Mucosa of descending colon (tissue), 3 donors: Measurements from ENCODE around the gene UNC5C. TPM values are rescaled to one million over a fixed set of nuclear protein-coding genes. Genes with fewer than 3 reads are reported as not detected.

ENCODE experiments used
- ATAC-seq: fragments of 200-7000 bp; cut with Tn5 transposase; one replicate; pipeline ENCODE4 v1.9.1; 2020; ENCODE audit warnings: mild to moderate bottlenecking, moderate library complexity
- DNase-seq, 3 donors: peaks; one replicate each; pipeline ENCODE4 v3.0.0-alpha.2; 2020
- H3K36me3 ChIP-seq: fragments of 200-600 bp; one replicate; pipeline ENCODE4 v1.8.0; 2021; ENCODE audit warnings: low read depth, mild to moderate bottlenecking
- H3K4me1 ChIP-seq: fragments of 200-600 bp; one replicate; pipeline ENCODE4 v1.8.0; 2021; ENCODE audit warnings: low read depth, mild to moderate bottlenecking
- H3K4me3 ChIP-seq: fragments of 200-600 bp; one replicate; pipeline ENCODE4 v1.8.0; 2021; ENCODE audit warnings: mild to moderate bottlenecking
- H3K9me3 ChIP-seq: fragments of 200-600 bp; one replicate; pipeline ENCODE4 v1.8.0; 2021; ENCODE audit warnings: mild to moderate bottlenecking
- CTCF ChIP-seq: fragments of 200-600 bp; IDR thresholded peaks from one replicate; pipeline ENCODE4 v1.8.0; 2022; ENCODE audit warnings: antibody characterized with exemption, mild to moderate bottlenecking
- intact Hi-C, 2 donors: fragments of 100-400 bp; cut with DNase I in 1 of 2; cut with micrococcal nuclease in 1 of 2; formaldehyde crosslinking; loops; one replicate each; pipeline versions ENCODE4 v1.11.0 to v1.11.1; 2022; cut with DNase I, micrococcal nuclease
- total RNA-seq, 3 donors: library from RNA; stranded (reverse); fragmentation: NEBNext Ultra II Directional in 2 of 3; extraction: Animal tissue kit (Norgen Biotek cat#: 25700) in 2 of 3; gene quantifications; one replicate each; pipeline versions ENCODE4 v1.2.1 to v1.2.4, GENCODE V29; 2021 to 2023
- donor health status: DM: no; HTN: no; CAD: no; lungs with moderate emphysema.
- donor health status: DM: no; HTN: no; CAD: no.
- donor health status: DM: no; HTN: yes; CAD: no.

The UNC5C gene
- total RNA-seq, 3 donors from 2014 or later = 3.1 to 7.2 (median 4.6) TPM

- TF ChIP-seq CTCF = no peak
- no peaks in the 10 kb centered on the region for H3K36me3 ChIP-seq
- ATAC-seq = no peak
- DNase-seq = no peak
- H3K4me3 ChIP-seq = no peak overlapping the region
- H3K4me1 ChIP-seq = no peaks in the 10 kb centered on the region
- intact Hi-C loops = no loop called here
- H3K9me3 ChIP-seq = no peaks in the 10 kb centered on the region
Measured at GRCh38 chr4:95409127-95409526, 139.6 kb downstream of the UNC5C start.

DNA sequence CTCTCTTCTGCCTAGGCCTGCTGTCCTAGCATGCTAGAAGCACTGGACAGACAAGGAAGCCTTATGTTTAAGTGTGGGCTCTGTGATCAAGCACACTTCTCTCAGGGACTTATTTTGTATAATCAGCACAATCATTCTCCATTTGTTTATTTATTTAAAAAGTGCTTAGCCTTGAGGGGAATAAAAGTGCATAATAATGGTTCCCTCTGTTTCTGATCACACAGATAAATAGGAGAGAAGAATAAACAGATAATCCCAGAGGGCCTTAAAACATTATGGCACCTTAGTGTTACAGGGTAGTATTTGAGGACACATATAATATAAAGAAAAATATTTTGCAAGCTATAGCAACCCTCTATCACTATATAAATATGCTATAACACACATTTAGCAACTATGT is 146.5 kb downstream of the UNC5C start:
- intact Hi-C loops = no loop called here
- DNase-seq (no peak), ATAC-seq (no peak)
- H3K9me3 ChIP-seq = no peaks in the 10 kb centered on the region
- H3K4me3 ChIP-seq = no peak overlapping the region
- no peaks in the 10 kb centered on the region for H3K36me3 ChIP-seq
- TF ChIP-seq CTCF = no peak
- no peaks in the 10 kb centered on the region for H3K4me1 ChIP-seq

DNA sequence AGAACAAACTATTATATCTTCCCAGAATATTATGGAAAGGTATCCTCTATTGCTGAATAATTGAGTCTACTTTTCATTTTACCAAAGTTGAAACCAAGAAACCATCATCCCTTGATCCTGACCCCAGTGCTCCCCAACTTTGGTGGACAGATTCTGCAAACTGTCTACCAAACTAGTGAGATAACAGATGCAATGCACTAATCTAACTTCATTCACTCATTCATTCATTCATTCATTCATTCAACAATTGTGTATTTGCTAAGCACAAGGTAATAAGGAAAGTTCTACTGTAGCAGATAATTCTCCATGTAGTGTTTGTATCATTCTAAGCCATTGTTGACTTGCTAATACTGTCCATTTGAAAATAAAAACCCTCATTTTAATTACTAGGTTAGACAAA is 150.6 kb downstream of the UNC5C start:
- intact Hi-C loops = no loop called here

DNA sequence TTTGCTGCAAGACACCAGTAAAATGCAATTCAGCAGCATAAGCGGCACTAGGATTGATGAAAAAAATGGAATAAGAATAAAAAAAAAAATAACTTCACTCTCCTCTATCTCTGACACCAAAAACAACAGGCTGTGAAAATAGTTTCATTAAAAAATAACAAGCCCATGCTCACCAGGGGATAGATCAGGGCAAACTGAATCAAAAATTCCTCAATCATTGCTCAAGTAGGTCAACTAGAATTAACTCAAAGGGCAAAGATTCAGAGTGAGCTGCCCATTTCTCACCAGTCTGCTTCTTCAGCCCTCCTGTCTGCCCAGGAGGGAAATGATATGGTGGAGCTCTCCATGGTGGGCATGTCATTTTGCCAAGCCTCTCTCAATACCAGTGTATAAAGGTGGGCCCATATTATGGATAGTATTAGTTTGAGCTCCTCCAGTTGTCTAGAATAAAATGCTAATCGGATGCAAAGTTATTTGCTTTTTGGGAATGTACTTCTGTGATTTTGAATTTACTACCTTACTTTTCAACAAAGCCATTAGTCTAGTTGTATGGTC is 153.9 kb downstream of the UNC5C start:
- no peak for TF ChIP-seq CTCF
- no peak for DNase-seq
- Histone ChIP-seq H3K4me3 (no peak overlapping the region), H3K4me1 (no peaks in the 10 kb centered on the region), H3K9me3 (no peaks in the 10 kb centered on the region), H3K36me3 (no peaks in the 10 kb centered on the region)
- no peak for ATAC-seq
- intact Hi-C loops = no loop called here

More for the DNA sequence above, 150.6 kb downstream of the UNC5C start:
- DNase-seq = no peak
- ATAC-seq = no peak
- no peak overlapping the region for H3K4me3 ChIP-seq
- H3K36me3 ChIP-seq = no peaks in the 10 kb centered on the region
- no peaks in the 10 kb centered on the region for H3K4me1 ChIP-seq
- TF ChIP-seq CTCF = no peak
- no peaks in the 10 kb centered on the region for H3K9me3 ChIP-seq

DNA sequence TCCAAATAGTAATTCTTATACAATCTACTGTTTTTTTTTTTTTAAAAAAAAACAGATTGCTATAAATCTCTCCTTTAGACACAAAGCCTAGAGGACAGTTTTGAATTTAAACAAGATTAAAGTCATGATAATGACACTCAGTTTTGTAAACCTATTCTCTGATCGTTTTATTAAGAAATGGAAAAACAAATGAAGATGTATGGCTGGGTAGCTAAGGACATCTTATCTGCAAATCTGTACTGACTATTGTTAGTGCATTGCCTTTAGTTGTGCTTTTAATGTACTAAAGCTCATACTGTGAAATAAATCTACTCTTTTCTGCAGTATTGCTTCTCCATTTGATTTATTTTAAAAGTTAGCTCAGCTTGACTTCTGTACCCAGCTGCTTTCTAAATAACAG is 155.0 kb downstream of the UNC5C start:
- H3K4me3 ChIP-seq = no peak overlapping the region
- no peak for DNase-seq
- no peaks in the 10 kb centered on the region for H3K36me3 ChIP-seq
- intact Hi-C loops = no loop called here
- TF ChIP-seq CTCF = no peak
- H3K4me1 ChIP-seq = no peaks in the 10 kb centered on the region
- ATAC-seq = no peak
- no peaks in the 10 kb centered on the region for H3K9me3 ChIP-seq

- intact Hi-C loops = no loop called here
- DNase-seq = no peak
- Histone ChIP-seq H3K9me3 (no peaks in the 10 kb centered on the region), H3K36me3 (no peaks in the 10 kb centered on the region), H3K4me3 (no peak overlapping the region), H3K4me1 (no peaks in the 10 kb centered on the region)
- no peak for ATAC-seq
- TF ChIP-seq CTCF = no peak
Measured at GRCh38 chr4:95388911-95389310, 159.9 kb downstream of the UNC5C start.
